GM18873 (cell line): ENCODE measurements around the gene DNAH10.

ENCODE experiments used
- ATAC-seq: cut with Tn5 transposase; IDR thresholded peaks from one replicate; pipeline ENCODE4 v1.9.1; 2021; ENCODE audit warnings: mild to moderate bottlenecking, moderate library complexity, moderate number of reproducible peaks; ENCODE audit not compliant: unreplicated experiment, low FRiP score

DNAH10 gene

DNA sequence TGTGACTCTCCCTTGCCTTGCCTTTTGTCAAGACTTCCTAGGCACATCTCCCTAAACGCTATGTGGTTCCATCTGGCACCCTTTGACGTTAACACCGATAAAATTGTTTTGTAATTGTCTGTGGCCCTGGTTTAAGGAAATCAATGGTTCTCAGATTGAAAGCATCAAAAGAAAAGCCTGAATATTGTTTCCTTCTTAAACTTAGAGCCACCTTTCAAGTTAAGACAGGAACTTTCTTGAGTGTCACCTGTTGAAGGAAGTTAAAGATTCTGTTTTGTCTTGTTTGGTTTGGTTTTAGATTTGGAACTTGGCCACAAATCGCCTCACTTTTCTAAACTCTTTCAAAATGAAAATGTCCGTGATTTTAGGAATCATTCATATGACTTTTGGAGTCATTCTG, 14.8 kb upstream of the DNAH10 start:
- no peak for ATAC-seq

DNA sequence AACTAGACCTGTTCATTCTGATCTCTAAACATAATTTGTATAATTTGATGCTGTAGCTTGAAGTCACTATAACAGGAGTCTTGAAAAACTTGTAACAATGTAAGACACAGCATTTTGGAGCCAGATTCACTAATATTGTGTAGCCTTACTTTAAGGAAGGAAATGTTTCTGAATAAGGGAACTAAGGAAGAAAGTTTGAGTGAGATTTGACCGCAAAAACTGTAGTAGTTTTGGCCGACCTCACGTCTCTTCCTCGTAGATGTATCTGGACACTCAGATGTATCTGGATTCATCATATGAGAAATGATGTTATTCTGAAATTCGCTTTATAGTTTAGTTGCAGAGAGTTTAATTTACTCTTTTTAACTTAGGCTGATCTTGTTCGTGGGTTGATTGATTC, 13.9 kb upstream of the DNAH10 start:
- no peak for ATAC-seq

DNA sequence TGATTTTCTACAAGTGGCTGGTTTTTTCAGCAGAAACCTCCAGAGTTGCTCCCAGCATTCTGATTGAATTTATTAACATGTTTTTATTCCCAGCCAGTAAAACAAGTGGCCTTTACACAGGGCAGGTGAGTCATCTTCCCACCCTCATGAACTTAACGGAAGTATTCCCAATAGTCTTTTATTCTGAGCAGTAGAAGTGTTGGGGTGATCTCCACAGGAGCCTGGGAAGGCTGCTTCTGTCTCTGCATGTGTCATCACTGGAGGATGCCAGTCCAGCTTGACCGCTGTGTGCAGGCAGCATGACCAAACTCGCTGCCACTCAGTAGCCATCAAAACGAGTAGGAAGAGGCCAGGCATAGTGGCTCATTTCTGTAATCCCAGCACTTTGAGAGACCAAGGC, 13.4 kb upstream of the DNAH10 start:
- ATAC-seq: no peak

DNA sequence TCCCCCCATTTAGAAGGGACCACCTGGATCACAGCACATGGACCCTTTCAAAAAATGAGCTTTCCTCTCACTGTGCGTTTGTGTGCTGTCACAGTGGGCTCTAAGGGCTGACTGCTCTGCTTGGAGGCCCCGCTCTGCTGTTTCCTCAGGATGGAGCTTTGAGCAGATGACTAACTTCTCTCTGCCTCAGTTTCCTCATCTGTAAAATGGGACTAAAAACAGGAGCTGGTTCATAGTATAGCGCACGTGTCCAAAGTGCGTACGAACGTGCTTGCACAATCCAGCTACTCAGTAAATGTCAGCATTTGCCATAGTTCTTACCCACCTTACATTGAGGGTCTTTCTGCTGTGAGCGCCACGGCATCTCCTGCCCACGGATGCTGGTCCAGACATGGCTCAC, 12.7 kb upstream of the DNAH10 start:
- no peak for ATAC-seq

DNA sequence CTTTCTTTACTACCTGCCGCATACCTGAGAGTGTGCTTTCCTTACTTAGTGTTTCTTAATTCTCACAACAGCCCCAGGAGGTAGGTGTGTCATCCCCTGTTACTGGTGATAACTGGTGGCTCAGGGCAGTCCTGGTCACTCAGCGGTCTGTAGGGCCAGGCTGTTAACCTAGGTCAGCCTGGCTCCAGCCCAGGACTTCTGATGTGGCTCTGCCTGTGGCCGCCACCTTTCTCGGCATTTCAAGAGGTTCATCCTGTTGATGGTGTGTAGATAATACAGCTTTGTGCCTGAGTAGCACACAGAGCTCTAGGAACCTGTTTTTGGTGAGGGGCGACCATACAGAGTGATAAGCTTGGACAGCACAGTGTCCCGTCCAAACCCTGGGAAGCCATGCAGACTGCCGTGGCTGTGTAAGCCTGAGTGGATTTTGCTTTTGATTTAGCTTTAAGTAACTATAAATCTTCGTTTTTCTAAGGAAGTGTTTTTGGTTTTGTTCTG, 11.9 kb upstream of the DNAH10 start:
- ATAC-seq: no peak

DNA sequence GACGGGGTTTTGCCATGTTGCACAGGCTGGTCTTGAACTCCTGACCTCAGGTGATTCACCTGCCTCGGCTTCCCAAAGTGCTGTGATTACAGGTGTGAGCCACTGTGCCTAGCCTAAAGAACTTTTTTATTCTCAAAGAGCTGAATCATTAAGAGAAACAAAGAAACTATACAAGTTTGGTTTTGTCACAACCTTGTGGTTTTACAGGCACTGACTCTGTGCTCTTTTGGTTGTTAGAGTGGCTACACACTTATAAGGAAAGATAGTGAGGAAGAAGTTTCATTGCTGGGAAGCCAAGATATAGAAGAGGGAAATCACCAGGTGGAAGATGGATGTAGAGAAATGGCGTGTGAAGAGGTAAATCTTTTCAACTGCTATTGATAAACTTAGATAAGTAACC, 10.1 kb upstream of the DNAH10 start:
- ATAC-seq: no peak

DNA sequence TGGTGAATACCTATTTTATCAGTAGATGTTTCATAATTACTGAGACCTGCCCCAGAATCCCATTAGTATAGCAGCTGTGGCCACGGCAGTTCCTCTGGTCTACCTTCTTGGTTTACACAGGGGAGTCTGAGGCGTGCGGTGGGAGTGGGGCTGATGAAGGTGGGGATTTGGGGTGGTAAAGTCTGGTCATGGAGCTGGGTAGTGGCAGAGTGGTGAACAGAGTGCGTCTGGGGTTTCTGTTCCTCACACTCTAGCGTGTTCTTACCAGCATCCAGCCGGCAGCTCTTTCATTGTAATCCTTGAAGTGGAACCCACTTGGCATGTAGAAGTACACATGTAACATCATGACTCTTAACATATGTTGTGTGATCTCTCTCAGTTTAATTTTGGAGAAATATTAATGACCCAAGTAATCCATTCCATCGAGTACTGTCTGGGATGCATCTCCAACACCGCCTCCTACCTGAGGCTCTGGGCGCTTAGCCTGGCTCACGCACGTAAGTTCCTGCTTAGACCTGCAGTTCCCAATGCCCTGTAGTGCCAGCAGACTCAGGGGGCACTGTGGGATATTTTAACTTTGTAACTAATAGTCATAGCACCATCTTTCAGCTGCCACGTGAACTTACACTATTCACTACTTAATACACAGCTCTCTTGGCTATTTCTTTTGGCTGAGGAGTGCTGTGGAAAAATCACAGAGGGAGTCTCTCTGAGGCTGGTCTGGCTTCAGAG, 7.9 kb upstream of the DNAH10 start:
- ATAC-seq: no peak

DNA sequence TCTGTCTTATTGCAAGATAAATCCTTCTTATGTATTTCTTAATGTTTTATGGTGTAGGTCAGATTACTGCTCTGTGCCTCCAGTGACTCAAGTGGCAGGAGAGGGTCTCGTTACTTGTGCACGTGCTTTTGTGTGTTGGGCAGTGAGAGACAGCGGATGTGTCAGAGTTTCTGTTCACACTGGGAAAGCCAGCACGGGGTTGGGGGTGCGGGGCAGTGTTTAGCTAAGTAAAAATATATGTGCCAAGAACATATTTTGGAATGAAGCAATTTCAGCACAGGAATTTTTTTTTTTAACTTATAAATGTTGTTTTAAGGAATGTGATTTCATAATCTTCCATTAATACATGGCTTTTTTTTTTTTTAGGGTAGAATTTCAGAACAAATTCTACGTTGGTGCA, 4.5 kb upstream of the DNAH10 start:
- no peak for ATAC-seq

DNA sequence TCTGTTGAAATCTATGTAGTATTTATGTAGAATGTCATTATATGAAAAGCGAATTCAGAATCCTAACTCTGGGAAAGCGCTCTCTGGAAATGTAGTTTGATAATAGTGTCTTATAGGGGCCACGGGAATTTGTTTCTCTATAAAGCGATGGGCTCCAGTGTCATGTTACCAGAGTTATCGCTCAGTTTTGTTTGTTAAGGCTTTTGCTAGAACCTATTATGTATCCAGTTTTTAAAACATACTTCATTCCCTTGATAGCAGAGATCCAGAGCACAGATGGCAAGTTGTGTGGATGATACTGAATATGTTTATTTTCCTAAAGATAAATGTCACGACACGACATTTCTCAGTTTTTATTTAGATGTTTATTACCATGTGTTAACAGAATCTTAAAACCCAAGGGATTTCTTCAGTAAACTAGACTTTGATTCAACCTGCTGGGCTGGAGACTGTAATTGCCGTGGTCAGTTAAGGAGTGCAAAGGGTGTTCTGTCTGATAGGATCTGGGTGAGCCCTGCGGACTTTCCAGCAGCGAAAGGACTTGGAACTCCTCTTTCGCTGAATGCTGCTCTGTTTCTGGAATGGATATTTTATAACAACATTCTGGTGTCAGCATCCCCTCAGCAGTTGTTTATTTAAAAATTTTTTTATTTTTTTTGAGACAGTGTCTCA, 1.7 kb upstream of the DNAH10 start:
- ATAC-seq: no peak

DNA sequence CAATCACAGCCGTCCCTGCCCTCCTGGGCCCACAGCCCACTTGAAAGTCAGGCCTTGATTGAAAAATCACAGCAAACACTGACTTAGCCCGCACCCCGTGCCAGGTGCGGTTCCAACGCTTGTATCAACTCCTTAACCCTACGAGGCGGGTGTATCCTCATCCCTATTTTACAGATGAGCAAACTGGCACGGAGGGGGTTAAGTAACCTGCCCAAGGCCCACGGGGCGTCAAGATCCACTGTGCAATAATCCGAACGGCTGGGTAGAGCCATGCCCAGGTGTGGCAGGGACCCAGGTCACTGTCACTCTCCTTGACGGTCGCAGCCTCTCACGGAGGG, 583 bp downstream of the DNAH10 start:
- ATAC-seq: no peak

DNA sequence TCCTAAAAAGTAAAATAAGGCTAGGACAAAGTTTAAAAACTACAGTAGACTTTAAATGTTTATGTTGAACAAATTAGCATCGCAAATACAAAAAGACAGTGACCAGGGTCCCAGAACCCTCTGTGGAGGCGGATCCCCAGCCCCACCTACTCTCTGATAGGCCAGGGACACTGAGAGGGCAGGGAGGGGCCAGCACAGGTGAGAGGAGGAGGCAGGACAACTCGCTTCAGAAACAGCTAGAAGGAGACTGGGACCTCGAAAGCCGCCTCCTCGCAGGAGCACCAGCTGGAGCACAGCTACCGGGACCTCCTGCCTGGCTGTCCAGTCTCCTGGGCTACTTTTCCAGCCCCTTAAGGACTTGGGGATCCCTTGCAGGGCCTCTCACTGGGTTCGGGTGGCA, 992 bp downstream of the DNAH10 start:
- no peak for ATAC-seq

DNA sequence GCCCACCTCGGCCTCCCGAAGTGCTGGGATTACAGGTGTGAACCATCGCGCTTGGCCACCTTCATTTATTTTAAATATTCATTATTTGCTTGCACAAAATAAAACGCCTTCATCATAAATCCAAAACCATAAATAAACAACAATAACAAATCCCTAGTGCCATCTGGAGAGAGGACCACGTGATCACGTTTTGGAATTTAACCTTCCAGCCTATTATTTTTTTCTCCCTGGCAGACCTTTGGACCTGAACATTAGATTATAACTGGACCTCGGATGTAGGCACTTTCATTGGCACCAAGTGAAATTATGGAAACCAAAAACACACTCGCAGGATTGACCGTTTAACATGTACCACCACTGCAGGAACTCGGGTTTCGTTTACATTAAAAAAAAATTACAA, 2.0 kb downstream of the DNAH10 start:
- ATAC-seq: no peak

DNA sequence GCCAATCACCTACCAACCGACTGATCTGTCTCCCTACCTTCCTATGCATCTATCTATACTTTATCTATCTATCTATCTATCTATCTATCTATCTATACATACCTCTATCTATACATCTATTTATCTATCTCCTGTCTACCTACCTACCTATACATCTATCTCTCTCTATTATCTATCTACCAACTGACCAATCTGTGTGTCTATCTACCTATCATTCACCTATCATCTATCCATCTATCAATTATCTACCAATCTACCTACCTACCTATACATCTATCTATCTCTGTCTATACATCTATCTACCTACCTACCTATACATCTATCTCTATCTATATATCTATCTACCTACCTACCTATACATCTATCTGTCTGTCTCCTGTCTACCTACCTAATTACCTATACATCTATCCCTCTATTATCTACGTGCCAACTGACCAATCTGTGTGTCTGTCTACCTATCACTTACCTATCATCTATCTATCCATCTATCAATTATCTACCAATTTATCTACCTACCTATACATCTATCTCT, 3.5 kb downstream of the DNAH10 start:
- ATAC-seq: no peak

DNA sequence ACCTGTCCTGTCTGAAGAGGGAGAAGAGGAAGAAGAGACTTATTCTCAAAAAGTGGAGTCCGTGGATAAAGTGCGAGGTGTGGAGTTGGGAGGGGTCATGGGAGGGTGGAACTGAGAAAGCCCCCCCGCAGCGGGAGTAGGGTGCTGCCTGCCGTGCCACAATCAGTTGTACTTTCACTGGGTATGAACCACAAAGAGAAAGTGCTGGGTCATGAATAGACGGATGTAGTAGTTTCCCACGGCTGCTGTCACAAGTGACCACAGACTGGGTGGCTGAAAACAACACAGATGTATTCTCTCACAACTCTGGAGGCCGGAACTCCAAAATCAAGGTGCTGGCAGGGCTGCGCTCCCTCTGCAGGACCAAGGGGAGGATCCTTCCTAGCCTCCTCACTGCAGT, 5.5 kb downstream of the DNAH10 start:
- ATAC-seq: no peak

DNA sequence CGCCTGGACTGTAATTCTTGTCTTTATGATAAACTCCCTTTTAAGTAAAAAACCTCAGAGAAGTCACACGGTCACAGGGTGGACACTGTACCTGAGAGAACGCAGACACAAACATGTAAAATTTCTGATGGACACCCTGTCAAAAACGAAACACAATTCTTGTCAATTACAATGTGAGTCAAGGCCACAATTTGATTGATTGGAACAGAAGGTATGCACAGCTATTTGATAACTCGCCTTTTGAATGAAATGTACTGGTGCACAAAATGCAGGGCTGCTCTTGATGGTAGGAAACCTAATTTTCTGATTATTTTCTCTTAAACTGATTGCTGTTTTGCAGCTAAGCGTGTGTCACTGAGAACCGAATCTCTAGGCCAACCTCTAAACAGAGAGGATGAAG, 9.2 kb downstream of the DNAH10 start:
- ATAC-seq: no peak

DNA sequence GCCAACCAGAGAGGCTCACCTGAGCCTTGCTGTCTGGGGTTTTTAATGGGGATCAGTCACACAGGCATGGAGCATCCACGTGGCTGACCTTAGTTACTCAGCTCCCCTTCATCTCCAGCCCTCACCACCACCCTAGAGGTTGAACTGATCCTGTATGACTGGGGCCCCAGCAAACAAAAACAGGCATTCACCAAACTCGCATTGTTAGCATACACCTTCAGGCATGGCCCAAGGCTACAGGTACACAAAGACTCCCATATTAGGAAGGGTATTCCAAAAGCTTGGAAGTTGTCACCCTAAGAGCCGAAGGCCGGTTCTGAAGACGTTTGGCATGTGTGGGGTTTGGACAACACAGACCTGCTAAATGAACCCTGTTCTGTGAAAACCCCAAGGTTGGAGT, 10.0 kb downstream of the DNAH10 start:
- ATAC-seq: no peak

DNA sequence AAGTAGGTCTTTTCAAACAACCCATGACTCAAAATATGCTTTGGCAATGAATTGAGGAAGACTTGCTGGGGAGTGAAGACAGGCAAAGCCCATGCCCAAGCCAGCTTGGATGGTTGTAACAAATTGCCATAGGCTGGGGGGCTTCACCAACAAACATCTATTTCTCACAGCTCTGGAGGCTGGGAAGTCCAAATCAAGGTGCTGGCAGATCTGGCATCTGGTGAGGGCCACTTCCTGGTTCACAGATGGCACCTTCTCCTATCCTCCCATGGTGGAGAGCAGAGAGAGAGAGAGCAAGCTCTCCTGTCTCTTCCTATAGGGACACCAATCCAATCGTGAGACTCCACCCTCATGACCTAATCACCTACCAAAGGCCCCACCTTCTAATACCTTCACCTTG, 11.3 kb downstream of the DNAH10 start:
- ATAC-seq: no peak

DNA sequence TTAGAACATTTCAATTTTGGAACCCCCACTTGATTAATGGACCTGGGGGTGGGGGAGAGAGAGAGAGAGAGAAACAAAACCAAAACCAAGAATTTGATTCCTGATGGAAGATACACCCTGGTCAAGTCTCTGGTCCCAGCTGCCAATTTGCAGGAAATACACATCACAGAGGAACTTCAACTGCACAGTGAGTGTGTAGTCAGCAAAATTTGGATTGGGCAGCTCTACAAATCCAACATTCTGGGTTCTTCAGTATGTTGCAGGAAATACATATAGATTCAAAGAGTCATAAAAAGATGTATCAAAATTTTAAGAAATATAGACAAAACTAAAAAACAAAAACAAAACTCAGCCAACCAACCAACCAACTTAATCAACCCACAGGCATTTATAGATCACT, 17.4 kb downstream of the DNAH10 start:
- ATAC-seq: no peak

DNA sequence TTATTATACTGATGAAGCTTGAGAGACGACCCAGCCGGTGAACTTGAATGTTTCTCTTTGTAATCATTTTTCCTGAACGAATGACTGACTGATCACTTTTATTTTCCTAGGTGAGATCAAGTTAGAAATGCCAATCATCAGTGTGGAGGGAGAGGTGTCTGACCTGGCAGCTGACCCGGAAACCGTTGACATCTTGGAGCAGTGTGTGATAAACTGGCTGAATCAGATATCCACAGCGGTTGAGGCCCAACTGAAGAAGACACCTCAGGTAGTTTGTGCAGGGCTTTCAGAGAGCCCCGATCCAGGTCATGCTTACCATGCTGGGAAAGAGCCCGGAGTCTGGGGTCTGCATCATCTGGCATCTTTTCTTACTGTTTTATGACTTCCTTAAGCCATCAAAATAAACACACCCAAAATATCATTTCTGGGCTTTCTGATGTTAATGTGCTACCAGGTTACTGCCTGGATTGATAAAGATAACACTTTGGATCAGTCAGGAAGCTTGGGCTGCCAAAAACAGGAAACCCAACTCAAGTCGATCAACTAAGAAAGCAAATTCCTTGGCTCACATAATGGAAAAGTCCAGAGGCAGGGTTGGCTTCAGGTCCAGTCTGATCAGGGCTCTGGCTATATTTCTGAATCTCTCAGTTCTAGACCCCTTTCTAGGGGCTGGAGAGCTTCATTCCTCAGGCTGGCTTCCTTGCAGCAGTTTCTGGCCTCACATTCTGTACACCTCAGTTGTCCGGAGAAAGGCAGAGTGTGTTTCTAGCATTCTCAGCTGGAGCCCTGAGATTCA, 21.1 kb downstream of the DNAH10 start:
- ATAC-seq: no peak

DNA sequence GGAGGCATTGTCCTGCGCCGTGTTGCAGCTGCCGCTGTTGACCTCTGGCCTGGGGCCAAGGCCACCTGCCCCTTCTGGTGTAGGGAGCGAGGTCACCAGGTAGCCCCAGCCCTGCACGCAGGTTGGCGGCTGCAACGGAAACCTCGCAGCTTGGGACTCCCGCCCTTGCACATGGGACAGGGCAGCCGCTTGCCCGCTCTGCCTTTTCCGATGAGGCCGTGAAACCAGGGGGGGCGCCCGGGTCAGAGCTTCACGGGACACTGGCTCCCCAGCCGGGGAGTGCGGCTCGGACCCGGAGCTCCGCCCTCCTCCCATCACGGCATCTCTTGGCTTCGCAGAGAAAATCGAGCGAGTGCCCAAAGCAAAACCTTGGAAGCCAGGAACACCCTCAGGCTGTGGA, 25.4 kb downstream of the DNAH10 start:
- ATAC-seq: no peak

DNA sequence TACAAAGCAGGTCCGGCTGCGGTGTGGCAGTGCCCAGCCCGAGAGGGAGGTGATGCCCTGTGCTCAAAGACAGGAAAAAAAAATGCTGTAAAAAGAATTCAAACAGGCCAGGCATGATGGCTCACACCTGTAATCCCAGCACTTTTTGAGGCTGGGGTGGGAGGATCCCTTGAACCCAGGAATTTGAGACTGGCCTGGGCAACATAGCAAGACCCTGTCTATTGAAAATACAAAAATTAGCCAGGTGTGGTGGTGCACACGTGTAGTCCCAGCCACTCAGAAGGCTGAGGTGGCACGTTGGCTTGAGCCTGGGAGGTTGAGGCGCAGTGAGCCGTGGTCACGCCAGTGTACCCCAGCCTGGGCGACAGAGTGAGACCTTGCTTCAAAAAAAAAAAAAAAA, 26.4 kb downstream of the DNAH10 start:
- no peak for ATAC-seq
